GM12878 (cell line): ENCODE measurements around the gene GPR61. TPM values are rescaled to one million over a fixed set of nuclear protein-coding genes. Genes with fewer than 3 reads are reported as not detected.

ENCODE experiments used
- ATAC-seq: fragments of 200-7000 bp; cut with Tn5 transposase; 3 replicates; pipeline ENCODE4 v1.9.1; 2020; ENCODE audit warnings: mild to moderate bottlenecking, moderate library complexity
- BruUV-seq: library from RNA; stranded (reverse); fragments of 400-500 nt; replicated peaks from 2 replicates; lab custom pipeline; 2021; lab: Mats Ljungman, UMichigan
- CTCF ChIA-PET: fragments of 300-600 bp; sonication (Branson Sonifier 250); formaldehyde crosslinking; extraction: SDS; loops from one replicate; lab custom pipeline; 2021; ENCODE audit warnings: inconsistent platforms; lab: Yijun Ruan, JAX
- POLR2A ChIA-PET: fragments of 350-600 bp; formaldehyde crosslinking; extraction: SDS; loops from one replicate; lab custom pipeline; 2021; ENCODE audit warnings: inconsistent platforms; lab: Charles Lee
- RAD21 ChIA-PET: fragments of 300-600 bp; sonication (Branson Sonifier 250); formaldehyde crosslinking; loops from one replicate; lab custom pipeline; 2023; ENCODE audit warnings: antibody characterized with exemption; ENCODE audit not compliant: unreplicated experiment; lab: Charles Lee
- SMC1A ChIA-PET: fragments of 300-600 bp; sonication (Branson Sonifier 250); formaldehyde crosslinking; loops from one replicate; lab custom pipeline; 2023; ENCODE audit not compliant: unreplicated experiment, uncharacterized antibody; lab: Charles Lee
- DNase-seq: peaks from one replicate; pipeline ENCODE4 v3.0.0-alpha.2; 2011; ENCODE audit warnings: low read depth, low spot score
- FAIRE-seq: peaks from 3 replicates; lab custom pipeline; 2011; peaks lifted over from hg19 to GRCh38; lab: Jason Lieb, UNC
- H2AFZ ChIP-seq: 2 replicates; pipeline ENCODE4 v1.6.0; 2011; ENCODE audit warnings: low read depth, low read length, control low read depth; ENCODE audit not compliant: control insufficient read depth
- H3K27ac ChIP-seq: 2 replicates; pipeline ENCODE4 v1.5.1; 2011; ENCODE audit warnings: control low read depth; ENCODE audit not compliant: control insufficient read depth, insufficient read depth
- H3K27me3 ChIP-seq, 2 experiments: replicated peaks in 1 of 2; 2 replicates each; pipeline versions ENCODE4 v1.6.0 to v1.6.1; 2011; ENCODE audit warnings: low read length in 1 of 2; ENCODE audit not compliant: control insufficient read depth in 2 of 2, insufficient read depth in 2 of 2
- H3K36me3 ChIP-seq, 2 experiments: 2 replicates each; pipeline ENCODE4 v1.5.1; 2011; ENCODE audit warnings: low read length in 1 of 2; ENCODE audit not compliant: control insufficient read depth in 2 of 2, insufficient read depth in 2 of 2
- H3K4me1 ChIP-seq: 2 replicates; pipeline ENCODE4 v1.6.1; 2011; ENCODE audit warnings: mild to moderate bottlenecking, low read length, moderate library complexity, mixed read lengths; ENCODE audit not compliant: control insufficient read depth, insufficient read depth
- H3K4me2 ChIP-seq: 2 replicates; pipeline ENCODE4 v1.6.0; 2011; ENCODE audit warnings: control low read depth; ENCODE audit not compliant: control insufficient read depth, insufficient read depth
- H3K4me3 ChIP-seq: fragments of 200-600 bp; sonication (generic); 2 replicates; pipeline ENCODE4 v1.5.1; 2016
- H3K79me2 ChIP-seq: 2 replicates; pipeline ENCODE4 v1.6.0; 2011; ENCODE audit warnings: low read length; ENCODE audit not compliant: control insufficient read depth, insufficient read depth
- H3K9ac ChIP-seq: 2 replicates; pipeline ENCODE4 v1.8.0; 2011; ENCODE audit warnings: low read length, control low read depth, mixed read lengths; ENCODE audit not compliant: control insufficient read depth, insufficient read depth
- H3K9me3 ChIP-seq: replicated peaks from 3 replicates; pipeline ENCODE4 v1.5.1; 2011; ENCODE audit warnings: mild to moderate bottlenecking, low read length; ENCODE audit not compliant: control insufficient read depth, insufficient read depth
- H4K20me1 ChIP-seq: 2 replicates; pipeline ENCODE4 v1.6.0; 2011; ENCODE audit not compliant: control insufficient read depth, insufficient read depth
- CBFB ChIP-seq: IDR thresholded peaks from 2 replicates; pipeline ENCODE4 v1.6.1; 2016; ENCODE audit warnings: antibody characterized with exemption, low read depth
- HDGF ChIP-seq: fragments of 450-650 bp; IDR thresholded peaks from 2 replicates; pipeline ENCODE4 v1.6.1; 2016; ENCODE audit warnings: antibody characterized with exemption
- IKZF1 ChIP-seq: fragments of 450-650 bp; conservative IDR thresholded peaks from 2 replicates; pipeline ENCODE4 v1.6.1; 2017; ENCODE audit warnings: antibody characterized with exemption, mild to moderate bottlenecking
- KLF5 ChIP-seq: fragments of 450-650 bp; IDR thresholded peaks from 2 replicates; pipeline ENCODE4 v1.6.1; 2014; ENCODE audit warnings: mild to moderate bottlenecking; ENCODE audit not compliant: partially characterized antibody
- PAX5 ChIP-seq: IDR thresholded peaks from 2 replicates; pipeline ENCODE4 v1.6.1; 2011; ENCODE audit warnings: low read depth, low read length, borderline replicate concordance
- SUPT20H ChIP-seq: IDR thresholded peaks from 2 replicates; pipeline ENCODE4 v1.6.1; 2011; ENCODE audit warnings: low read depth, mild to moderate bottlenecking, low read length, moderate library complexity, borderline replicate concordance; ENCODE audit not compliant: control insufficient read depth
- ZNF384 ChIP-seq: IDR thresholded peaks from 2 replicates; pipeline ENCODE4 v1.6.1; 2012; ENCODE audit warnings: low read depth, mild to moderate bottlenecking, low read length, improper control_type of control experiment, borderline replicate concordance
- WGBS: methylation state at CpG from one replicate; pipeline ENCODE4 v1.1.6; 2016; ENCODE audit warnings: low lambda C conversion rate; ENCODE audit not compliant: insufficient replicate concordance, insufficient coverage; ENCODE audit errors: missing lambda C conversion rate; 5-methylcytosine and 5-hydroxymethylcytosine counted together
- in situ Hi-C: fragments of 300-500 bp; cut with MboI; formaldehyde crosslinking; loops from 9 replicates; pipeline ENCODE4 v1.14.3; 2018; ENCODE audit warnings: mixed read lengths
- intact Hi-C: fragments of 100-400 bp; cut with micrococcal nuclease; formaldehyde crosslinking; loops from one replicate; pipeline ENCODE4 v1.14.2; 2022; ENCODE audit not compliant: unreplicated experiment
- polyA plus RNA-seq, 11 experiments: library from polyadenylated mRNA; depleted of rRNA in 4 of 11; unstranded in 6 of 11; stranded (reverse) in 5 of 11; fragments of >200 nt; fragmentation: Nextera tagmentation in 4 of 11; fragmentation: Illumina TruSeq in 1 of 11; extraction: Ambion mirVana in 4 of 11; extraction: Trizol in 1 of 11; gene quantifications; 1 replicate in 1 of 11; 2 replicates in 10 of 11; pipeline versions ENCODE4 v1.2.1 to v1.2.3, GENCODE V29; 2011 to 2016; ENCODE audit warnings: inconsistent platforms in 2 of 11, missing spikeins in 2 of 11, low read depth in 1 of 11
- total RNA-seq, 4 experiments: library from RNA; depleted of rRNA in 3 of 4; stranded (reverse); fragments of >200 nt in 3 of 4; fragmentation: Illumina TruSeq in 1 of 4; extraction: Trizol in 1 of 4; gene quantifications; 2 replicates each; pipeline versions ENCODE4 v1.2.1 to v1.2.3, GENCODE V29; 2013 to 2021
- TF ChIP-seq, protein P1 (sequence below): IDR thresholded peaks from 2 replicates; pipeline ENCODE4 v1.6.1; 2011; ENCODE audit warnings: low read depth, low read length, improper control_type of control experiment, borderline replicate concordance
- TF ChIP-seq, protein P2 (sequence below): fragments of 450-650 bp; IDR thresholded peaks from 2 replicates; pipeline ENCODE4 v1.6.1; 2016; ENCODE audit warnings: mild to moderate bottlenecking
- TF ChIP-seq, protein P3 (sequence below): IDR thresholded peaks from 2 replicates; pipeline ENCODE4 v1.6.1; 2011; ENCODE audit warnings: low read depth, mild to moderate bottlenecking, low read length, moderate library complexity, borderline replicate concordance; ENCODE audit errors: extremely low read depth
- TF ChIP-seq, protein P4 (sequence below), 3 experiments: IDR thresholded peaks in 2 of 3; conservative IDR thresholded peaks in 1 of 3; 2 replicates each; pipeline ENCODE4 v1.5.1; 2011; ENCODE audit warnings: low read depth in 3 of 3, low read length in 3 of 3, mild to moderate bottlenecking in 3 of 3, control low read depth in 2 of 3, moderate library complexity in 2 of 3, inconsistent platforms in 1 of 3, mixed read lengths in 1 of 3; ENCODE audit not compliant: control insufficient read depth in 2 of 3, insufficient read depth in 1 of 3; ENCODE audit errors: extremely low read depth in 1 of 3
- TF ChIP-seq, protein P5 (sequence below): fragments of 450-650 bp; formaldehyde crosslinking; IDR thresholded peaks from 2 replicates; pipeline ENCODE4 v1.5.0; 2022; ENCODE audit warnings: mild to moderate bottlenecking, missing genetic modification characterization

Gene GPR61
- total and polyA plus RNA-seq, 10 of the 15 experiments (the other 5 are each of a cell fraction or from before 2014, with no cell fraction given) = 0.19 to 1.1 (median 0.35) TPM; not detected in 2

DNA sequence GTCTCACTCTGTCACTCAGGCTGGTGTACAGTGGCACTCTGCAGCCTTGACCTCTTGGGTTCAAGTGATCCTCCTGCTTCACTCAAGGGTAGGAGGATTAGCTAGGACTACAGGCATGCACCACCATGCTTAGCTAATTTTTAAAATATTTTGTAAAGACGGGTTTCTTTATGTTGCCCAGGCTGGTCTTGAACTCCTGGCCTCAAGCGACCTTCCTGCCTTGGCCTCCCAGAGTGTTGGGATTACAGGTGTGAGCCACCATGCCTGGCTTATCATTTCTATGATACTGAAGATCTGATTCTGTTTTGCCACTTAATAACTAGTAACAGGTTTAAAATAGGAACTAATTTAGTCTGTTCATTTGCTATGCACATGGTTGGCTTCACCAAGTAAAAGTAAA lies 42.3 kb downstream of the GPR61 start:
- POLR2A ChIA-PET = no interaction called here
- Histone ChIP-seq H3K27me3 (no peaks in the 10 kb centered on the region), H3K79me2 (no peaks in the 10 kb centered on the region), H3K4me1 (no peaks in the 10 kb centered on the region), H3K9me3 (no peaks in the 10 kb centered on the region), H3K27ac (no peak overlapping the region), H3K36me3 (peaks cover 1 to 20% of the 10 kb centered on the region in 2 experiments; a peak in 3 of 4 replicates), H3K4me3 (no peak overlapping the region), H3K9ac (no peak overlapping the region), H4K20me1 (no peaks in the 10 kb centered on the region), H2AFZ (no peak overlapping the region), H3K4me2 (no peak overlapping the region)
- intact Hi-C loops (no loop called here), in situ Hi-C loops (no loop called here)
- no TSS peak for BruUV-seq
- RAD21 ChIA-PET = no interaction called here
- DNase-seq (no peak), FAIRE-seq (no peak), ATAC-seq (no peak)
- CTCF ChIA-PET = no interaction called here
- TF ChIP-seq CBFB (no peak), KLF5 (no peak), PAX5 (no peak), ZNF384 (no peak), HDGF (no peak), SUPT20H (no peak), IKZF1 (no peak)
- TF ChIP-seq, protein P1, sequence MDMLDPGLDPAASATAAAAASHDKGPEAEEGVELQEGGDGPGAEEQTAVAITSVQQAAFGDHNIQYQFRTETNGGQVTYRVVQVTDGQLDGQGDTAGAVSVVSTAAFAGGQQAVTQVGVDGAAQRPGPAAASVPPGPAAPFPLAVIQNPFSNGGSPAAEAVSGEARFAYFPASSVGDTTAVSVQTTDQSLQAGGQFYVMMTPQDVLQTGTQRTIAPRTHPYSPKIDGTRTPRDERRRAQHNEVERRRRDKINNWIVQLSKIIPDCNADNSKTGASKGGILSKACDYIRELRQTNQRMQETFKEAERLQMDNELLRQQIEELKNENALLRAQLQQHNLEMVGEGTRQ = no peak
- TF ChIP-seq, protein P2, sequence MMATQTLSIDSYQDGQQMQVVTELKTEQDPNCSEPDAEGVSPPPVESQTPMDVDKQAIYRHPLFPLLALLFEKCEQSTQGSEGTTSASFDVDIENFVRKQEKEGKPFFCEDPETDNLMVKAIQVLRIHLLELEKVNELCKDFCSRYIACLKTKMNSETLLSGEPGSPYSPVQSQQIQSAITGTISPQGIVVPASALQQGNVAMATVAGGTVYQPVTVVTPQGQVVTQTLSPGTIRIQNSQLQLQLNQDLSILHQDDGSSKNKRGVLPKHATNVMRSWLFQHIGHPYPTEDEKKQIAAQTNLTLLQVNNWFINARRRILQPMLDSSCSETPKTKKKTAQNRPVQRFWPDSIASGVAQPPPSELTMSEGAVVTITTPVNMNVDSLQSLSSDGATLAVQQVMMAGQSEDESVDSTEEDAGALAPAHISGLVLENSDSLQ = no peak
- TF ChIP-seq, protein P3, sequence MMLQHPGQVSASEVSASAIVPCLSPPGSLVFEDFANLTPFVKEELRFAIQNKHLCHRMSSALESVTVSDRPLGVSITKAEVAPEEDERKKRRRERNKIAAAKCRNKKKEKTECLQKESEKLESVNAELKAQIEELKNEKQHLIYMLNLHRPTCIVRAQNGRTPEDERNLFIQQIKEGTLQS = no peak
- TF ChIP-seq, protein P4, sequence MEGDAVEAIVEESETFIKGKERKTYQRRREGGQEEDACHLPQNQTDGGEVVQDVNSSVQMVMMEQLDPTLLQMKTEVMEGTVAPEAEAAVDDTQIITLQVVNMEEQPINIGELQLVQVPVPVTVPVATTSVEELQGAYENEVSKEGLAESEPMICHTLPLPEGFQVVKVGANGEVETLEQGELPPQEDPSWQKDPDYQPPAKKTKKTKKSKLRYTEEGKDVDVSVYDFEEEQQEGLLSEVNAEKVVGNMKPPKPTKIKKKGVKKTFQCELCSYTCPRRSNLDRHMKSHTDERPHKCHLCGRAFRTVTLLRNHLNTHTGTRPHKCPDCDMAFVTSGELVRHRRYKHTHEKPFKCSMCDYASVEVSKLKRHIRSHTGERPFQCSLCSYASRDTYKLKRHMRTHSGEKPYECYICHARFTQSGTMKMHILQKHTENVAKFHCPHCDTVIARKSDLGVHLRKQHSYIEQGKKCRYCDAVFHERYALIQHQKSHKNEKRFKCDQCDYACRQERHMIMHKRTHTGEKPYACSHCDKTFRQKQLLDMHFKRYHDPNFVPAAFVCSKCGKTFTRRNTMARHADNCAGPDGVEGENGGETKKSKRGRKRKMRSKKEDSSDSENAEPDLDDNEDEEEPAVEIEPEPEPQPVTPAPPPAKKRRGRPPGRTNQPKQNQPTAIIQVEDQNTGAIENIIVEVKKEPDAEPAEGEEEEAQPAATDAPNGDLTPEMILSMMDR (IDR thresholded peaks at IDR 0.05 in 2 of 3, conservative IDR thresholded peaks at IDR 0.05 in 1 of 3; ENCODE audit: control insufficient read depth in 2 of 3, extremely low read depth in 1 of 3, insufficient read depth in 1 of 3, low read depth in 3 of 3, low read length in 3 of 3) = no peak
- TF ChIP-seq, protein P5, sequence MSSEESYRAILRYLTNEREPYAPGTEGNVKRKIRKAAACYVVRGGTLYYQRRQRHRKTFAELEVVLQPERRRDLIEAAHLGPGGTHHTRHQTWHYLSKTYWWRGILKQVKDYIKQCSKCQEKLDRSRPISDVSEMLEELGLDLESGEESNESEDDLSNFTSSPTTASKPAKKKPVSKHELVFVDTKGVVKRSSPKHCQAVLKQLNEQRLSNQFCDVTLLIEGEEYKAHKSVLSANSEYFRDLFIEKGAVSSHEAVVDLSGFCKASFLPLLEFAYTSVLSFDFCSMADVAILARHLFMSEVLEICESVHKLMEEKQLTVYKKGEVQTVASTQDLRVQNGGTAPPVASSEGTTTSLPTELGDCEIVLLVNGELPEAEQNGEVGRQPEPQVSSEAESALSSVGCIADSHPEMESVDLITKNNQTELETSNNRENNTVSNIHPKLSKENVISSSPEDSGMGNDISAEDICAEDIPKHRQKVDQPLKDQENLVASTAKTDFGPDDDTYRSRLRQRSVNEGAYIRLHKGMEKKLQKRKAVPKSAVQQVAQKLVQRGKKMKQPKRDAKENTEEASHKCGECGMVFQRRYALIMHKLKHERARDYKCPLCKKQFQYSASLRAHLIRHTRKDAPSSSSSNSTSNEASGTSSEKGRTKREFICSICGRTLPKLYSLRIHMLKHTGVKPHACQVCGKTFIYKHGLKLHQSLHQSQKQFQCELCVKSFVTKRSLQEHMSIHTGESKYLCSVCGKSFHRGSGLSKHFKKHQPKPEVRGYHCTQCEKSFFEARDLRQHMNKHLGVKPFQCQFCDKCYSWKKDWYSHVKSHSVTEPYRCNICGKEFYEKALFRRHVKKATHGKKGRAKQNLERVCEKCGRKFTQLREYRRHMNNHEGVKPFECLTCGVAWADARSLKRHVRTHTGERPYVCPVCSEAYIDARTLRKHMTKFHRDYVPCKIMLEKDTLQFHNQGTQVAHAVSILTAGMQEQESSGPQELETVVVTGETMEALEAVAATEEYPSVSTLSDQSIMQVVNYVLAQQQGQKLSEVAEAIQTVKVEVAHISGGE (CRISPR knock-in tag) = no peak
- 100% methylated on average over 2 of the region's 2 CpGs for WGBS
- SMC1A ChIA-PET = no interaction called here
